Peyer's patch (tissue), 4 donors: Measurements from ENCODE around the gene RPA1. TPM values are rescaled to one million over a fixed set of nuclear protein-coding genes. Genes with fewer than 3 reads are reported as not detected.

Experiments
- DNase-seq, 3 donors: peaks; one replicate each; pipeline ENCODE4 v3.0.0-alpha.2; 2017 to 2019
- H3K27ac ChIP-seq, 4 donors: fragments of 200-600 bp; sonication (generic); one replicate each; pipeline ENCODE4 v1.5.1; 2016 to 2019
- H3K27me3 ChIP-seq, 2 donors: fragments of 200-600 bp; sonication (generic); one replicate each; pipeline ENCODE4 v1.5.1; 2019
- H3K36me3 ChIP-seq, 3 donors: fragments of 200-600 bp; sonication (generic); one replicate each; pipeline ENCODE4 v1.5.1; 2016 to 2019
- H3K4me1 ChIP-seq, 4 donors: fragments of 200-600 bp; sonication (generic); one replicate each; pipeline ENCODE4 v1.5.1; 2016 to 2019
- H3K4me3 ChIP-seq, 4 donors: fragments of 200-600 bp; sonication (generic); 1 replicate in 3 of 4; 2 replicates in 1 of 4; pipeline ENCODE4 v1.5.1; 2016 to 2019; ENCODE audit warnings: mild to moderate bottlenecking in 1 of 4
- H3K9me3 ChIP-seq, 4 donors: fragments of 200-600 bp; sonication (generic); one replicate each; pipeline ENCODE4 v1.5.1; 2016 to 2019; ENCODE audit warnings: mild to moderate bottlenecking in 1 of 4
- POLR2A ChIP-seq, 2 donors: fragments of 450-650 bp; IDR thresholded peaks; one replicate each; pipeline ENCODE4 v1.5.1; 2017; ENCODE audit warnings: antibody characterized with exemption in 2 of 2, mild to moderate bottlenecking in 2 of 2, moderate library complexity in 2 of 2
- total RNA-seq, 4 donors: library from RNA; depleted of rRNA; stranded (reverse); fragments of >200 nt; gene quantifications; one replicate each; pipeline ENCODE4 v1.1.0, GENCODE V29; 2016
- TF ChIP-seq, protein P1 (sequence below), 6 experiments: fragments of 450-650 bp in 4 of 6; fragments of 200-600 bp in 2 of 6; sonication (generic) in 1 of 6; IDR thresholded peaks; one replicate each; pipeline ENCODE4 v1.5.1; 2017 to 2019; ENCODE audit warnings: antibody characterized with exemption in 6 of 6, mild to moderate bottlenecking in 3 of 6, moderate library complexity in 1 of 6

RPA1 gene
- total RNA-seq, 4 donors from 2014 or later: 17.2 to 32.2 (median 26.0) TPM

- H3K36me3 ChIP-seq: no peaks in the 10 kb centered on the region
- no peak overlapping the region for H3K4me3 ChIP-seq
- DNase-seq: no peak
- no peaks in the 10 kb centered on the region for H3K9me3 ChIP-seq
- H3K4me1 ChIP-seq: no peaks in the 10 kb centered on the region
- TF ChIP-seq, protein P1, sequence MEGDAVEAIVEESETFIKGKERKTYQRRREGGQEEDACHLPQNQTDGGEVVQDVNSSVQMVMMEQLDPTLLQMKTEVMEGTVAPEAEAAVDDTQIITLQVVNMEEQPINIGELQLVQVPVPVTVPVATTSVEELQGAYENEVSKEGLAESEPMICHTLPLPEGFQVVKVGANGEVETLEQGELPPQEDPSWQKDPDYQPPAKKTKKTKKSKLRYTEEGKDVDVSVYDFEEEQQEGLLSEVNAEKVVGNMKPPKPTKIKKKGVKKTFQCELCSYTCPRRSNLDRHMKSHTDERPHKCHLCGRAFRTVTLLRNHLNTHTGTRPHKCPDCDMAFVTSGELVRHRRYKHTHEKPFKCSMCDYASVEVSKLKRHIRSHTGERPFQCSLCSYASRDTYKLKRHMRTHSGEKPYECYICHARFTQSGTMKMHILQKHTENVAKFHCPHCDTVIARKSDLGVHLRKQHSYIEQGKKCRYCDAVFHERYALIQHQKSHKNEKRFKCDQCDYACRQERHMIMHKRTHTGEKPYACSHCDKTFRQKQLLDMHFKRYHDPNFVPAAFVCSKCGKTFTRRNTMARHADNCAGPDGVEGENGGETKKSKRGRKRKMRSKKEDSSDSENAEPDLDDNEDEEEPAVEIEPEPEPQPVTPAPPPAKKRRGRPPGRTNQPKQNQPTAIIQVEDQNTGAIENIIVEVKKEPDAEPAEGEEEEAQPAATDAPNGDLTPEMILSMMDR (IDR thresholded peaks at IDR 0.05): no peak
- no peak for TF ChIP-seq POLR2A (IDR thresholded peaks at IDR 0.05)
- H3K27ac ChIP-seq: no peak overlapping the region
- H3K27me3 ChIP-seq: no peaks in the 10 kb centered on the region
Measured at GRCh38 chr17:1916963-1917715, 87.3 kb downstream of the RPA1 start.

DNA sequence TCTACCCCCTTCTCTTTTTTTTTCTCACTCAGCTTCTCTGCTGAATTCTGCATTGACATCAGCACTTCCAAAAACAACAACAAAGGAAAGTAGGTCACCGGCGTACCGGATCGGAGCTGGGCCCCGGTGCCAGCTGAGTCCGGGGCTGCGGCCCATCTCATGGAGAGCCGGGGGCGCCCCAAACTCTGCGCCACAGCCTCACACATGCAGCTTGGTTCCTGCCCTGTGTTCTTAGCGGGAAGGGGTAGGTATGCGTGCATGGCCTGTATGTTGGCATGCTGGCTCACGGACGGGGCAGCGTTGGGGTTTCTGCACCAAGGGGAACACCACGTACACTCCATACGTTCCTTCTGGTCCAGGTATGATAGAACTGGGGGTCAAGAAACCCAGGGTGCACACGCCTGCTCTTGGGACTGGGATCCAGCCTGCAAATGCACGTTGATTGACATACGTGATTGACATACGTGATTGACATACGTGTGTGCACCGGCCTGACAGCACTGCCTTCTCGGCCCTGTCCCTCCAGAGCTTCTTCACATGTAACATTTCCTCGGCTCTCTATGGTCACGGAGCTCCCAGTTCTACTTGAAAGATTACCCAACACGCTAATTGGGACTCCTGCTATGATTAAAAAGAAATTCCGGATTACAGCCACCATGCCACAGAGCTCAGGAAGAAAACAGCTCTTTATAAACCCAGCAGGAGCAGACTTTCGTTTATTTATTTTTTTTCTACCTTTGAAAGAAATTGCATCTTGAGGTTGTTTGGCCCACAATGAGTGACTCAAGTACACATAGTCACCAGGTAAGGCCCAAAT, 88.7 kb downstream of the RPA1 start:
- no peak overlapping the region for H3K4me3 ChIP-seq
- H3K9me3 ChIP-seq: no peaks in the 10 kb centered on the region
- TF ChIP-seq POLR2A (IDR thresholded peaks at IDR 0.05): no peak
- TF ChIP-seq, protein P1 (IDR thresholded peaks at IDR 0.05): no peak
- H3K36me3 ChIP-seq: no peaks in the 10 kb centered on the region
- no peak overlapping the region for H3K27ac ChIP-seq
- no peaks in the 10 kb centered on the region for H3K27me3 ChIP-seq
- no peaks in the 10 kb centered on the region for H3K4me1 ChIP-seq
- DNase-seq: no peak

DNA sequence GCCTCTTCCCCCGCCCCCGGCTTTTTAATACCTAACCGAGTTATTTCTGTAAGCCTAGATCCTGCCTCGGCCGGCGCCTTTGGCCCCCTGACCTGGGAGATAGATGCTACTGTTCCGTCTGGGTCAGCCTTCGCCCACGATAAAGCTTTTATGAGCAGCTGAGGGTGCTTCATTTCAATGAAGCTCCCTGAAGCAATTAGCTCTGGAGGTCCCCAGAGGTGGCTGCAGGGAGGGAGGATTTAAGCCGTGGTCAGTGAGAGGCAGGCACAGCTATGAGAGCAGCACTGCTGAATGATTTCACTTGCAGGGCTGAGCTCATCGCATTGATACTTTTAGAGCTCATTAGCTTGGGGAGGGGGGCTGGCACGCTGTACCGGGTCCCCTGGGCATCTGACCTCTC, 89.4 kb downstream of the RPA1 start:
- H3K27ac ChIP-seq: no peak overlapping the region
- no peak for DNase-seq
- no peaks in the 10 kb centered on the region for H3K4me1 ChIP-seq
- no peaks in the 10 kb centered on the region for H3K27me3 ChIP-seq
- H3K4me3 ChIP-seq: no peak overlapping the region
- H3K36me3 ChIP-seq: no peaks in the 10 kb centered on the region
- H3K9me3 ChIP-seq: no peaks in the 10 kb centered on the region
- TF ChIP-seq POLR2A (IDR thresholded peaks at IDR 0.05): no peak
- TF ChIP-seq, protein P1 (IDR thresholded peaks at IDR 0.05): no peak

GRCh38 chr17:1920948-1921351, 91.1 kb downstream of the RPA1 start:
- Histone ChIP-seq H3K4me3 (no peak overlapping the region), H3K27ac (no peak overlapping the region), H3K36me3 (no peaks in the 10 kb centered on the region), H3K27me3 (no peaks in the 10 kb centered on the region), H3K9me3 (no peaks in the 10 kb centered on the region), H3K4me1 (no peaks in the 10 kb centered on the region)
- TF ChIP-seq POLR2A (IDR thresholded peaks at IDR 0.05): no peak
- TF ChIP-seq, protein P1 (IDR thresholded peaks at IDR 0.05): no peak
- DNase-seq: no peak

- Histone ChIP-seq H3K9me3 (no peaks in the 10 kb centered on the region), H3K27ac (no peak overlapping the region), H3K4me1 (no peaks in the 10 kb centered on the region), H3K4me3 (no peak overlapping the region), H3K27me3 (no peaks in the 10 kb centered on the region), H3K36me3 (no peaks in the 10 kb centered on the region)
- TF ChIP-seq POLR2A (IDR thresholded peaks at IDR 0.05): no peak
- TF ChIP-seq, protein P1 (IDR thresholded peaks at IDR 0.05): no peak
- DNase-seq: no peak
Measured at GRCh38 chr17:1928976-1929375, 99.2 kb downstream of the RPA1 start.
